Measurements from ENCODE around the gene MDP1. TPM values are rescaled to one million over a fixed set of nuclear protein-coding genes. Genes with fewer than 3 reads are reported as not detected.

MDP1 gene
- total and polyA plus RNA-seq, 2 donors (not counting 1 experiment from before 2014, with no cell fraction given): 14.4 to 22.1 TPM

- H3K4me2 ChIP-seq (ENCODE audit: extremely low read depth, insufficient read depth, low read length): peak overlapping the region; percentile 89
- H3K27me3 ChIP-seq (ENCODE audit: control insufficient read depth, insufficient read depth, low read length): no peaks in the 10 kb centered on the region
- no peaks in the 10 kb centered on the region for H4K20me1 ChIP-seq (ENCODE audit: control insufficient read depth, extremely low read depth, insufficient read depth, low read length)
- TF ChIP-seq CTCF (conservative IDR thresholded peaks at IDR 0.05 in 1 of 2, IDR thresholded peaks at IDR 0.05 in 1 of 2; ENCODE audit: low read depth in 1 of 2, low read length in 2 of 2): peak; percentile 32 to 38
- no peak for TF ChIP-seq EZH2 (IDR thresholded peaks at IDR 0.05; ENCODE audit: low read length, missing control alignments)
- peaks cover 20% of the 10 kb centered on the region for H3K79me2 ChIP-seq (ENCODE audit: control insufficient read depth, insufficient read depth, low read length)
- H3K9me3 ChIP-seq (ENCODE audit: control insufficient read depth, insufficient read depth, low read depth, low read length): no peaks in the 10 kb centered on the region
- peaks cover 11% of the 10 kb centered on the region for H3K4me1 ChIP-seq (ENCODE audit: control insufficient read depth, extremely low read depth, insufficient read depth, low read length)
- peaks cover 24% of the 10 kb centered on the region for H3K36me3 ChIP-seq (ENCODE audit: control insufficient read depth, insufficient read depth, low read length)
- H2AFZ ChIP-seq (ENCODE audit: low read length): peak overlapping the region; percentile 23
- peak overlapping the region; percentile 71 to 100 (median 84) for H3K4me3 ChIP-seq (replicated peaks in 1 of 4; ENCODE audit: control extremely low read depth in 1 of 4, insufficient read depth in 1 of 4, low read depth in 3 of 4, low read length in 4 of 4)
- peak; percentile 89 to 90 for DNase-seq (ENCODE audit: low read depth in 2 of 2)
- peak overlapping the region; percentile 98 for H3K27ac ChIP-seq (ENCODE audit: insufficient read depth, low read length)
- H3K9ac ChIP-seq (ENCODE audit: insufficient read depth, low read length): peak overlapping the region; percentile 90
These were observed 26.1 kb upstream of the MDP1 start for GRCh38 chr14:24241829-24242443.

- H3K27ac ChIP-seq (ENCODE audit: insufficient read depth, low read length): no peak overlapping the region
These were observed 24.4 kb upstream of the MDP1 start for GRCh38 chr14:24240110-24240918.

More at GRCh38 chr14:24240110-24240918, 24.4 kb upstream of the MDP1 start:
- H2AFZ ChIP-seq (ENCODE audit: low read length): no peak overlapping the region
- peak overlapping the region in 1 of 4 experiments; percentile 100 for H3K4me3 ChIP-seq (replicated peaks in 1 of 4; ENCODE audit: control extremely low read depth in 1 of 4, insufficient read depth in 1 of 4, low read depth in 3 of 4, low read length in 4 of 4)
- H3K79me2 ChIP-seq (ENCODE audit: control insufficient read depth, insufficient read depth, low read length): peaks cover 22% of the 10 kb centered on the region
- no peak overlapping the region for H3K4me2 ChIP-seq (ENCODE audit: extremely low read depth, insufficient read depth, low read length)
- TF ChIP-seq EZH2 (IDR thresholded peaks at IDR 0.05; ENCODE audit: low read length, missing control alignments): no peak
- TF ChIP-seq CTCF (conservative IDR thresholded peaks at IDR 0.05 in 1 of 2, IDR thresholded peaks at IDR 0.05 in 1 of 2; ENCODE audit: low read depth in 1 of 2, low read length in 2 of 2): no peak
- H3K9me3 ChIP-seq (ENCODE audit: control insufficient read depth, insufficient read depth, low read depth, low read length): no peaks in the 10 kb centered on the region
- no peak overlapping the region for H3K9ac ChIP-seq (ENCODE audit: insufficient read depth, low read length)
- H3K36me3 ChIP-seq (ENCODE audit: control insufficient read depth, insufficient read depth, low read length): peaks cover 31% of the 10 kb centered on the region
- DNase-seq (ENCODE audit: low read depth in 2 of 2): no peak
- no peaks in the 10 kb centered on the region for H4K20me1 ChIP-seq (ENCODE audit: control insufficient read depth, extremely low read depth, insufficient read depth, low read length)
- H3K27me3 ChIP-seq (ENCODE audit: control insufficient read depth, insufficient read depth, low read length): no peaks in the 10 kb centered on the region
- H3K4me1 ChIP-seq (ENCODE audit: control insufficient read depth, extremely low read depth, insufficient read depth, low read length): peaks cover 11% of the 10 kb centered on the region

Data from fibroblast of lung (primary cell).